Measurements from ENCODE around the gene GRB14.

Gene GRB14

GRCh38 chr2:164574931-164575330, 46.4 kb downstream of the GRB14 start:
- Histone ChIP-seq H3K27ac (no peak overlapping the region), H3K36me3 (ENCODE audit: insufficient read depth) (no peaks in the 10 kb centered on the region), H3K9ac (no peak overlapping the region), H3K27me3 (ENCODE audit: insufficient read depth, low read depth) (no peaks in the 10 kb centered on the region), H3K4me1 (ENCODE audit: low read depth, poor library complexity, severe bottlenecking) (no peaks in the 10 kb centered on the region), H3K79me2 (ENCODE audit: insufficient read depth, low read depth) (no peaks in the 10 kb centered on the region), H3K4me2 (no peak overlapping the region), H3K4me3 (IDR thresholded peaks at IDR 0.05; ENCODE audit: insufficient read depth, low read depth, low read length) (no peak overlapping the region), H2AFZ (ENCODE audit: low read depth) (no peak overlapping the region), H4K20me1 (ENCODE audit: insufficient read depth) (no peaks in the 10 kb centered on the region)
- TF ChIP-seq CTCF (conservative IDR thresholded peaks at IDR 0.05; ENCODE audit: low read depth, low read length), result no peak

GRCh38 chr2:164570475-164570874, 50.8 kb downstream of the GRB14 start:
- no peak overlapping the region for H2AFZ ChIP-seq (ENCODE audit: low read depth)
- no peaks in the 10 kb centered on the region for H3K36me3 ChIP-seq (ENCODE audit: insufficient read depth)
- no peak overlapping the region for H3K9ac ChIP-seq
- no peaks in the 10 kb centered on the region for H3K4me1 ChIP-seq (ENCODE audit: low read depth, poor library complexity, severe bottlenecking)
- no peak overlapping the region for H3K4me3 ChIP-seq (IDR thresholded peaks at IDR 0.05; ENCODE audit: insufficient read depth, low read depth, low read length)
- H3K4me2 ChIP-seq, result no peak overlapping the region
- H3K79me2 ChIP-seq (ENCODE audit: insufficient read depth, low read depth), result no peaks in the 10 kb centered on the region
- TF ChIP-seq CTCF (conservative IDR thresholded peaks at IDR 0.05; ENCODE audit: low read depth, low read length), result no peak
- H4K20me1 ChIP-seq (ENCODE audit: insufficient read depth), result no peaks in the 10 kb centered on the region
- H3K27me3 ChIP-seq (ENCODE audit: insufficient read depth, low read depth), result no peaks in the 10 kb centered on the region
- H3K27ac ChIP-seq, result no peak overlapping the region

GRCh38 chr2:164569378-164569777, 51.9 kb downstream of the GRB14 start:
- H3K27me3 ChIP-seq (ENCODE audit: insufficient read depth, low read depth), result no peaks in the 10 kb centered on the region
- H3K79me2 ChIP-seq (ENCODE audit: insufficient read depth, low read depth), result no peaks in the 10 kb centered on the region
- no peak overlapping the region for H3K4me3 ChIP-seq (IDR thresholded peaks at IDR 0.05; ENCODE audit: insufficient read depth, low read depth, low read length)
- H3K4me1 ChIP-seq (ENCODE audit: low read depth, poor library complexity, severe bottlenecking), result no peaks in the 10 kb centered on the region
- H3K4me2 ChIP-seq, result no peak overlapping the region
- no peaks in the 10 kb centered on the region for H4K20me1 ChIP-seq (ENCODE audit: insufficient read depth)
- no peak overlapping the region for H3K9ac ChIP-seq
- TF ChIP-seq CTCF (conservative IDR thresholded peaks at IDR 0.05; ENCODE audit: low read depth, low read length), result no peak
- no peak overlapping the region for H3K27ac ChIP-seq
- H2AFZ ChIP-seq (ENCODE audit: low read depth), result no peak overlapping the region
- H3K36me3 ChIP-seq (ENCODE audit: insufficient read depth), result no peaks in the 10 kb centered on the region

- no peaks in the 10 kb centered on the region for H3K79me2 ChIP-seq (ENCODE audit: insufficient read depth, low read depth)
- no peaks in the 10 kb centered on the region for H3K36me3 ChIP-seq (ENCODE audit: insufficient read depth)
- H3K27ac ChIP-seq, result no peak overlapping the region
- H3K4me2 ChIP-seq, result no peak overlapping the region
- no peaks in the 10 kb centered on the region for H4K20me1 ChIP-seq (ENCODE audit: insufficient read depth)
- TF ChIP-seq CTCF (conservative IDR thresholded peaks at IDR 0.05; ENCODE audit: low read depth, low read length), result no peak
- H3K4me3 ChIP-seq (IDR thresholded peaks at IDR 0.05; ENCODE audit: insufficient read depth, low read depth, low read length), result no peak overlapping the region
- no peaks in the 10 kb centered on the region for H3K4me1 ChIP-seq (ENCODE audit: low read depth, poor library complexity, severe bottlenecking)
- no peak overlapping the region for H3K9ac ChIP-seq
- no peak overlapping the region for H2AFZ ChIP-seq (ENCODE audit: low read depth)
- no peaks in the 10 kb centered on the region for H3K27me3 ChIP-seq (ENCODE audit: insufficient read depth, low read depth)
Measured at GRCh38 chr2:164568317-164568716, 53.0 kb downstream of the GRB14 start.
